ENCODE results near the gene TNFRSF18.

TNFRSF18 gene

DNA sequence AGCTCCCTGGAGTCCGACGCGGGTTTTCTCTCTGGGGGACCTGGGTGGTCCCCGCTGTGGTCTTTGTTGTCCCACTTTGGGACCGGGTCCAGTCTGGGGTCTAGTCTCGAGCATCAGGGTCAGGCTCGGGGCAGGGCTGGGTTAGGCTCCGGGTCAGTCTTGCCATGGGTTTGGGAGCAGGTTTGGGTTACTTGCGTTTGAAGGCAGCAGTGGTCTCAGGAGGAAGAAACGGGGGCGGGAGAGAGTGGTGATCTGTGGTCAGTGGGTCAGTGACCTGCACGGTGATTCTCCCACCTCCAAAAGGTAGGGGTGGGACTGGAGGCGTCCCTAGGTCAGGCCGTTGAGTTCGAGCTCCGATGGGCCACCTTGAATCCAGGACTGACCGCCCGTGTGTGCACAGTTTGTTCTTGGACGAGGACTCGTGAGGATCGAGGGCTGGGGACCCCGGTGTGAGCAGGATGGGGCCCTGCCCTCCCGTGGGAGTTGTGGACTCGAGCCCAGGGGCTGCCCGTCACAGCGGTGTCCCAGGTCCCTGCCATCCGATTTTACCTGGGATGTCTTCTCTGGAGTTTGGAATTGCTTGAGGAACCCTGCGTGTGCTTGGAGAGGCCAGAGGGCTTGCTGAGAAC lies 27.9 kb upstream of the TNFRSF18 start:
- Histone ChIP-seq H3K79me2 (ENCODE audit: control insufficient read depth, low read length) (peaks cover 57% of the 10 kb centered on the region), H3K4me2 (ENCODE audit: low read length) (peak overlapping the region; percentile 82; the same call in 1 of the 2 replicates), H3F3A (ENCODE audit: control insufficient read depth, insufficient read depth) (no peaks in the 10 kb centered on the region), H3K9me2 (replicated peaks; ENCODE audit: control insufficient read depth, low read length) (no peaks in the 10 kb centered on the region), H3K27ac (ENCODE audit: low read depth, low read length) (no peak overlapping the region), H4K20me1 (ENCODE audit: control insufficient read depth, insufficient read depth, low read depth, low read length) (no peaks in the 10 kb centered on the region; the same call in 1 of the 2 replicates), H3K4me3 (ENCODE audit: low read length) (no peak overlapping the region), H3K36me3 (ENCODE audit: control insufficient read depth, low read length) (peaks cover 33% of the 10 kb centered on the region), H3K4me1 (ENCODE audit: control insufficient read depth, low read length) (peaks cover 27% of the 10 kb centered on the region), H3K9me3 (ENCODE audit: control insufficient read depth, insufficient read depth, low read length) (no peaks in the 10 kb centered on the region), H3K27me3 (ENCODE audit: control insufficient read depth, low read length) (peaks cover 8% of the 10 kb centered on the region)
- TF ChIP-seq, protein P1, sequence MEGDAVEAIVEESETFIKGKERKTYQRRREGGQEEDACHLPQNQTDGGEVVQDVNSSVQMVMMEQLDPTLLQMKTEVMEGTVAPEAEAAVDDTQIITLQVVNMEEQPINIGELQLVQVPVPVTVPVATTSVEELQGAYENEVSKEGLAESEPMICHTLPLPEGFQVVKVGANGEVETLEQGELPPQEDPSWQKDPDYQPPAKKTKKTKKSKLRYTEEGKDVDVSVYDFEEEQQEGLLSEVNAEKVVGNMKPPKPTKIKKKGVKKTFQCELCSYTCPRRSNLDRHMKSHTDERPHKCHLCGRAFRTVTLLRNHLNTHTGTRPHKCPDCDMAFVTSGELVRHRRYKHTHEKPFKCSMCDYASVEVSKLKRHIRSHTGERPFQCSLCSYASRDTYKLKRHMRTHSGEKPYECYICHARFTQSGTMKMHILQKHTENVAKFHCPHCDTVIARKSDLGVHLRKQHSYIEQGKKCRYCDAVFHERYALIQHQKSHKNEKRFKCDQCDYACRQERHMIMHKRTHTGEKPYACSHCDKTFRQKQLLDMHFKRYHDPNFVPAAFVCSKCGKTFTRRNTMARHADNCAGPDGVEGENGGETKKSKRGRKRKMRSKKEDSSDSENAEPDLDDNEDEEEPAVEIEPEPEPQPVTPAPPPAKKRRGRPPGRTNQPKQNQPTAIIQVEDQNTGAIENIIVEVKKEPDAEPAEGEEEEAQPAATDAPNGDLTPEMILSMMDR (IDR thresholded peaks at IDR 0.05; ENCODE audit: low read depth, low read length, poor library complexity, severe bottlenecking), result no peak
- no peak for TF ChIP-seq EZH2phosphoT487 (IDR thresholded peaks at IDR 0.05; ENCODE audit: borderline replicate concordance, low read length)

DNA sequence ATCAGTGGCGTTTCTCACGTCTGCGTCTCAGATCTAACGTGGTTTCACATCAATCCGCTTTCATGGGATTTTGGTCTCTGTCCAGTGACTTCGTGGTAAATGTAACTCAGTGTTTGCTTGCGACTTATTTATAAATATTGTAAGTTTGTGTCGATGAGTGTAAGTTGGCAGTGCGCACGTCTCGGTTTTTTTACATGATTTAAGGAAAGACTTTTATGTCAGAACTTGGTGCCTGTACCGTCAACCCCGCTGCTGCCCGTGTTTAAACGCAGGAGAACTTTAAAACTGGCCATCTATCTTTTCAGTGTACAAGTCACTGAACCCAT lies 27.1 kb upstream of the TNFRSF18 start:
- H3K4me2 ChIP-seq (ENCODE audit: low read length), result peak overlapping the region; percentile 82
- H3K9me3 ChIP-seq (ENCODE audit: control insufficient read depth, insufficient read depth, low read length), result no peaks in the 10 kb centered on the region
- H3K79me2 ChIP-seq (ENCODE audit: control insufficient read depth, low read length), result peaks cover 65% of the 10 kb centered on the region
- no peaks in the 10 kb centered on the region for H3K9me2 ChIP-seq (replicated peaks; ENCODE audit: control insufficient read depth, low read length)
- peaks cover 27% of the 10 kb centered on the region for H3K4me1 ChIP-seq (ENCODE audit: control insufficient read depth, low read length)
- peaks cover 8% of the 10 kb centered on the region for H3K27me3 ChIP-seq (ENCODE audit: control insufficient read depth, low read length)
- peak overlapping the region; percentile 66 for H3K4me3 ChIP-seq (ENCODE audit: low read length)
- H3K36me3 ChIP-seq (ENCODE audit: control insufficient read depth, low read length), result peaks cover 40% of the 10 kb centered on the region
- no peak overlapping the region for H3K27ac ChIP-seq (ENCODE audit: low read depth, low read length)
- TF ChIP-seq, protein P1 (IDR thresholded peaks at IDR 0.05; ENCODE audit: low read depth, low read length, poor library complexity, severe bottlenecking), result no peak
- TF ChIP-seq EZH2phosphoT487 (IDR thresholded peaks at IDR 0.05; ENCODE audit: borderline replicate concordance, low read length), result no peak
- no peaks in the 10 kb centered on the region; the same call in 1 of the 2 replicates for H4K20me1 ChIP-seq (ENCODE audit: control insufficient read depth, insufficient read depth, low read depth, low read length)
- no peaks in the 10 kb centered on the region for H3F3A ChIP-seq (ENCODE audit: control insufficient read depth, insufficient read depth)

DNA sequence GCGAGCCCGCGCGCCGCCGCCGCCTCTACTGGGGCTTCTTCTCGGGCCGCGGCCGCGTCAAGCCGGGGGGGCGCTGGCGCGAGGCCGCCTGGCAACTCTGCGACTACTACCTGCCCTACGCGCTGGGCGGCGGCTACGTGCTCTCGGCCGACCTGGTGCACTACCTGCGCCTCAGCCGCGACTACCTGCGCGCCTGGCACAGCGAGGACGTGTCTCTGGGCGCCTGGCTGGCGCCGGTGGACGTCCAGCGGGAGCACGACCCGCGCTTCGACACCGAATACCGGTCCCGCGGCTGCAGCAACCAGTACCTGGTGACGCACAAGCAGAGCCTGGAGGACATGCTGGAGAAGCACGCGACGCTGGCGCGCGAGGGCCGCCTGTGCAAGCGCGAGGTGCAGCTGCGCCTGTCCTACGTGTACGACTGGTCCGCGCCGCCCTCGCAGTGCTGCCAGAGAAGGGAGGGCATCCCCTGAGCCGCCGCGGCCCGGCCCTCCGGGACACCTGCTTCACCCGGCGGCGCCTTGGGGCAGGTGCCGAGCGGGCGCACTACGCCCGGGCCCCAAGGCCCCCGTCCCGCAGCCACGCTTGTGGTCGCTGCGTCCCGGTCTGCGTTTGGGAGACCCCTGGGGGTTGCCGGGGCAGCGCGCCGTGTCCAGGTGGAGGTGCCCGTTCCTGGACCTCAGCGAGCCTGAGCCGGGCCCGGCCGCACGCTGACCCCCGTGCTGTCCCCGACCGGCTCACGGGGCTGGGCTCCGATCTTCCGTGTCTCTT lies 26.6 kb upstream of the TNFRSF18 start:
- H3K79me2 ChIP-seq (ENCODE audit: control insufficient read depth, low read length), result peaks cover 71% of the 10 kb centered on the region
- H3K9me2 ChIP-seq (replicated peaks; ENCODE audit: control insufficient read depth, low read length), result no peaks in the 10 kb centered on the region
- peaks cover 5% of the 10 kb centered on the region for H3K27me3 ChIP-seq (ENCODE audit: control insufficient read depth, low read length)
- H3K27ac ChIP-seq (ENCODE audit: low read depth, low read length), result no peak overlapping the region
- H3K9me3 ChIP-seq (ENCODE audit: control insufficient read depth, insufficient read depth, low read length), result no peaks in the 10 kb centered on the region
- H3K4me3 ChIP-seq (ENCODE audit: low read length), result peak overlapping the region; percentile 66
- no peaks in the 10 kb centered on the region; the same call in 1 of the 2 replicates for H4K20me1 ChIP-seq (ENCODE audit: control insufficient read depth, insufficient read depth, low read depth, low read length)
- peaks cover 26% of the 10 kb centered on the region for H3K4me1 ChIP-seq (ENCODE audit: control insufficient read depth, low read length)
- H3K4me2 ChIP-seq (ENCODE audit: low read length), result peak overlapping the region; percentile 82
- TF ChIP-seq, protein P1 (IDR thresholded peaks at IDR 0.05; ENCODE audit: low read depth, low read length, poor library complexity, severe bottlenecking), result no peak
- no peaks in the 10 kb centered on the region for H3F3A ChIP-seq (ENCODE audit: control insufficient read depth, insufficient read depth)
- peaks cover 45% of the 10 kb centered on the region for H3K36me3 ChIP-seq (ENCODE audit: control insufficient read depth, low read length)

Data from DOHH2 (cell line).